ENCODE measurements around the gene WNT7B.

DNA sequence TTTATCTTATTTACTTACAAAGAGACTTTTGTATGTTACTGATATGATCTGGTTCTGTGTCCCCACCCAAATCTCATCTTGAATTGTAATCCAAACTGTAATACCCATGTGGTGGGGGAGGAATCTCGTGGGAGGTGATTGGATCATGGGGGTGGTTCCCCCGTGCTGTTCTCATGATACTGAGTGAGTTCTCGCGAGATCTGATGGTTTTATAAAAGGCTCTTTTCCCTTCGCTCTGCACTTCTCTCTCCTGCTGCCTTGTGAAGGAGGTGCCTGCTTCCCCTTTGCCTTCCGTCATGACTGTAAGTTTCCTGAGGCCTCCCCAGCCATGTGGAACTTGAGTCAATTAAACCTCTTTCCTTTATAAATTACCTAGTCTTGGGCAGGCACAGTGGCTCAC, 42.4 kb upstream of the WNT7B start:
- TF ChIP-seq, protein P1, sequence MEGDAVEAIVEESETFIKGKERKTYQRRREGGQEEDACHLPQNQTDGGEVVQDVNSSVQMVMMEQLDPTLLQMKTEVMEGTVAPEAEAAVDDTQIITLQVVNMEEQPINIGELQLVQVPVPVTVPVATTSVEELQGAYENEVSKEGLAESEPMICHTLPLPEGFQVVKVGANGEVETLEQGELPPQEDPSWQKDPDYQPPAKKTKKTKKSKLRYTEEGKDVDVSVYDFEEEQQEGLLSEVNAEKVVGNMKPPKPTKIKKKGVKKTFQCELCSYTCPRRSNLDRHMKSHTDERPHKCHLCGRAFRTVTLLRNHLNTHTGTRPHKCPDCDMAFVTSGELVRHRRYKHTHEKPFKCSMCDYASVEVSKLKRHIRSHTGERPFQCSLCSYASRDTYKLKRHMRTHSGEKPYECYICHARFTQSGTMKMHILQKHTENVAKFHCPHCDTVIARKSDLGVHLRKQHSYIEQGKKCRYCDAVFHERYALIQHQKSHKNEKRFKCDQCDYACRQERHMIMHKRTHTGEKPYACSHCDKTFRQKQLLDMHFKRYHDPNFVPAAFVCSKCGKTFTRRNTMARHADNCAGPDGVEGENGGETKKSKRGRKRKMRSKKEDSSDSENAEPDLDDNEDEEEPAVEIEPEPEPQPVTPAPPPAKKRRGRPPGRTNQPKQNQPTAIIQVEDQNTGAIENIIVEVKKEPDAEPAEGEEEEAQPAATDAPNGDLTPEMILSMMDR (IDR thresholded peaks at IDR 0.05), result no peak
- TF ChIP-seq POLR2A (IDR thresholded peaks at IDR 0.05) (no peak), POLR2AphosphoS5 (IDR thresholded peaks at IDR 0.05) (no peak)
